GM23248 (cell line): ENCODE measurements around the gene TFAP2B. TPM values are rescaled to one million over a fixed set of nuclear protein-coding genes. Genes with fewer than 3 reads are reported as not detected.

Experiments
- DNase-seq: peaks from one replicate; pipeline ENCODE4 v3.0.0-alpha.2; 2015
- H2AFZ ChIP-seq: fragments of 200-600 bp; sonication (generic); 2 replicates; pipeline ENCODE4 v1.6.1; 2016; ENCODE audit warnings: antibody characterized with exemption
- H3F3A ChIP-seq: fragments of 200-600 bp; sonication (generic); 2 replicates; pipeline ENCODE4 v1.6.1; 2016; ENCODE audit warnings: mild to moderate bottlenecking, antibody characterized with exemption, mixed run types; ENCODE audit not compliant: insufficient read depth
- H3K27ac ChIP-seq: fragments of 200-600 bp; sonication (generic); 2 replicates; pipeline ENCODE4 v1.5.1; 2016; ENCODE audit warnings: mild to moderate bottlenecking
- H3K27me3 ChIP-seq: fragments of 200-600 bp; sonication (generic); replicated peaks from 2 replicates; pipeline ENCODE4 v1.6.1; 2016; ENCODE audit warnings: mild to moderate bottlenecking; ENCODE audit not compliant: insufficient read depth
- H3K36me3 ChIP-seq: fragments of 200-600 bp; sonication (generic); 2 replicates; pipeline ENCODE4 v1.6.1; 2016; ENCODE audit warnings: low read depth, mild to moderate bottlenecking
- H3K4me1 ChIP-seq: fragments of 200-600 bp; sonication (generic); 2 replicates; pipeline ENCODE4 v1.6.1; 2016; ENCODE audit warnings: mild to moderate bottlenecking; ENCODE audit not compliant: insufficient read depth
- H3K4me2 ChIP-seq: fragments of 200-600 bp; sonication (generic); one replicate; pipeline ENCODE4 v1.6.1; 2016; ENCODE audit warnings: mild to moderate bottlenecking; ENCODE audit not compliant: unreplicated experiment
- H3K4me3 ChIP-seq: fragments of 200-600 bp; sonication (generic); 2 replicates; pipeline ENCODE4 v1.5.1; 2016; ENCODE audit warnings: mild to moderate bottlenecking
- H3K79me2 ChIP-seq: fragments of 200-600 bp; sonication (generic); 2 replicates; pipeline ENCODE4 v1.6.1; 2016; ENCODE audit warnings: mild to moderate bottlenecking; ENCODE audit not compliant: insufficient read depth
- H3K9ac ChIP-seq: fragments of 200-600 bp; sonication (generic); 2 replicates; pipeline ENCODE4 v1.6.1; 2016; ENCODE audit warnings: mild to moderate bottlenecking
- H3K9me2 ChIP-seq: fragments of 200-600 bp; sonication (generic); 2 replicates; pipeline ENCODE4 v1.6.1; 2016; ENCODE audit warnings: mixed run types, mild to moderate bottlenecking, moderate library complexity; ENCODE audit not compliant: insufficient read depth
- H3K9me3 ChIP-seq: fragments of 200-600 bp; sonication (generic); one replicate; pipeline ENCODE4 v1.6.1; 2017; ENCODE audit warnings: low read depth
- H4K20me1 ChIP-seq: fragments of 200-600 bp; sonication (generic); 2 replicates; pipeline ENCODE4 v1.6.0; 2016; ENCODE audit not compliant: insufficient read depth
- EZH2 ChIP-seq: fragments of 200-600 bp; sonication (generic); IDR thresholded peaks from 2 replicates; pipeline ENCODE4 v1.6.1; 2018; ENCODE audit warnings: antibody characterized with exemption, mild to moderate bottlenecking; ENCODE audit not compliant: insufficient read depth, poor library complexity, severe bottlenecking
- EZH2phosphoT487 ChIP-seq: fragments of 200-600 bp; sonication (generic); IDR thresholded peaks from 2 replicates; pipeline ENCODE4 v1.6.1; 2018; ENCODE audit warnings: antibody characterized with exemption, moderate library complexity, mild to moderate bottlenecking, low read depth; ENCODE audit not compliant: insufficient read depth
- WGBS, 2 experiments: methylation state at CpG; one replicate each; pipeline ENCODE4 v1.1.6; 2015 to 2017; ENCODE audit warnings: low lambda C conversion rate in 2 of 2, low coverage in 1 of 2; ENCODE audit errors: missing lambda C conversion rate in 2 of 2; 5-methylcytosine and 5-hydroxymethylcytosine counted together
- in situ Hi-C: fragments of 300-500 bp; cut with MboI; formaldehyde crosslinking; loops from 2 replicates; pipeline ENCODE4 v1.15.0; 2020
- polyA plus RNA-seq: library from polyadenylated mRNA; unstranded; fragments of >200 nt; fragmentation: Nextera tagmentation; extraction: Ambion mirVana; gene quantifications from 2 replicates; pipeline ENCODE4 v1.2.1, GENCODE V29; 2016
- total RNA-seq: library from RNA; depleted of rRNA; stranded (reverse); fragments of >200 nt; shearing (Covaris generic); gene quantifications from 2 replicates; pipeline ENCODE4 v1.2.3, GENCODE V29; 2014

The TFAP2B gene
- total and polyA plus RNA-seq, 2 experiments from 2014 or later: not detected

GRCh38 chr6:50843842-50844241 is 25.2 kb downstream of the TFAP2B start:
- H3F3A ChIP-seq: no peaks in the 10 kb centered on the region
- no peak overlapping the region for H3K9ac ChIP-seq
- H3K4me2 ChIP-seq: no peak overlapping the region
- peaks cover 67% of the 10 kb centered on the region for H3K27me3 ChIP-seq
- no peak overlapping the region for H2AFZ ChIP-seq
- no peaks in the 10 kb centered on the region for H3K79me2 ChIP-seq
- TF ChIP-seq EZH2: no peak
- no peak for TF ChIP-seq EZH2phosphoT487
- H3K4me1 ChIP-seq: no peaks in the 10 kb centered on the region
- H3K4me3 ChIP-seq: no peak overlapping the region
- WGBS, 2 experiments: 3 to 4% methylated on average over 19 to 20 of the region's 20 CpGs
- in situ Hi-C loops: no loop called here
- no peaks in the 10 kb centered on the region for H3K9me3 ChIP-seq
- no peak for DNase-seq
- no peaks in the 10 kb centered on the region for H3K9me2 ChIP-seq
- no peaks in the 10 kb centered on the region for H4K20me1 ChIP-seq
- H3K27ac ChIP-seq: no peak overlapping the region
- H3K36me3 ChIP-seq: no peaks in the 10 kb centered on the region

GRCh38 chr6:50845499-50846143 is 26.9 kb downstream of the TFAP2B start:
- DNase-seq: no peak

DNA sequence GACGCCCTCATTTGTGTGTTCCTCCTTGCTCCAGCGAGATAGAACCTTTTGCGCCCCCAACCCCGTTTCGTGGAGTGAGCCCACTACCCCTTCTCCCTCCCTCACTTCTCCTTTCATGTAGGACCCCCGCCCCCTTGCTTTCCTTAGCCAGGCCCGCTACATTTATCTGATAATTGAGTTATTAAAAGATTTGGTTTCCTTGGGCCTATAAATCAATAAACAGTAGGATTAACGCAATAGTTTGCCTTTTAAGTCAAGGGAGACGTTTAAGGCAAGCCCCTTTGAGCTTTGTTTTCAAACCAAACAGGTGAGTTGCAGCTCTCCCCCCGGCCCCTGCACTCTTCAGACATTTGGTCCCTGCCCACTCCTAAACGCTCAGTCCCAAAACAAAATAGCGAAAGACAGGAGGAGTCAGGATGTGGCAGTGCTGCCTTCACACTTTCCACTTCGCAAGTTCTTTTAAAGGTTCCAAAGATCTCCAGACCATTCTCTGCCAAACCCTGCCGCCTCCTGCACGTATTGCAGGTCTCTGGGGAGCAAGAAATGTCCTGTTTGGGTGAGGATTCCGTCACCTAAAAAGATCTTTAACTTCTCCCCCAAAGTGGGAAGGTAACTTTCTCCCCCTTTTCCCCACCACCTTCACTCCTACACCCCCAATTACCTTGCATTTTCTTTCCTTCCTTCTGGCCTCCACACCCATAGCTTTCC is 27.6 kb downstream of the TFAP2B start:
- TF ChIP-seq EZH2phosphoT487 (no peak), EZH2 (no peak)
- no peak overlapping the region for H3K4me2 ChIP-seq
- no peaks in the 10 kb centered on the region for H3K79me2 ChIP-seq
- H3K4me1 ChIP-seq: no peaks in the 10 kb centered on the region
- in situ Hi-C loops: no loop called here
- H3F3A ChIP-seq: no peaks in the 10 kb centered on the region
- no peaks in the 10 kb centered on the region for H3K36me3 ChIP-seq
- H3K9ac ChIP-seq: no peak overlapping the region
- no peaks in the 10 kb centered on the region for H4K20me1 ChIP-seq
- H2AFZ ChIP-seq: no peak overlapping the region
- WGBS, 2 experiments: 6 to 7% methylated on average over 16 of the region's 16 CpGs
- H3K27me3 ChIP-seq: peaks cover 69% of the 10 kb centered on the region
- no peaks in the 10 kb centered on the region for H3K9me3 ChIP-seq
- no peak overlapping the region for H3K27ac ChIP-seq
- DNase-seq: no peak
- H3K9me2 ChIP-seq: no peaks in the 10 kb centered on the region
- no peak overlapping the region for H3K4me3 ChIP-seq

More at GRCh38 chr6:50845499-50846143, 26.9 kb downstream of the TFAP2B start:
- TF ChIP-seq EZH2phosphoT487: no peak
- TF ChIP-seq EZH2: no peak
- peaks cover 71% of the 10 kb centered on the region for H3K27me3 ChIP-seq
- WGBS, 2 experiments: 14 to 15% methylated on average over 40 to 44 of the region's 44 CpGs
- H3K4me2 ChIP-seq: no peak overlapping the region
- no peak overlapping the region for H2AFZ ChIP-seq
- no peaks in the 10 kb centered on the region for H3K4me1 ChIP-seq
- H3K4me3 ChIP-seq: no peak overlapping the region
- H3K27ac ChIP-seq: no peak overlapping the region
- H3K9me2 ChIP-seq: no peaks in the 10 kb centered on the region
- no peak overlapping the region for H3K9ac ChIP-seq
- in situ Hi-C loops: no loop called here
- H3F3A ChIP-seq: no peaks in the 10 kb centered on the region
- no peaks in the 10 kb centered on the region for H4K20me1 ChIP-seq
- no peaks in the 10 kb centered on the region for H3K79me2 ChIP-seq
- no peaks in the 10 kb centered on the region for H3K36me3 ChIP-seq
- H3K9me3 ChIP-seq: no peaks in the 10 kb centered on the region

GRCh38 chr6:50846852-50847155 is 28.1 kb downstream of the TFAP2B start:
- Histone ChIP-seq H3K9me3 (no peaks in the 10 kb centered on the region), H3K36me3 (no peaks in the 10 kb centered on the region), H3K27ac (no peak overlapping the region), H3K9ac (no peak overlapping the region), H3K4me2 (no peak overlapping the region), H3K27me3 (peaks cover 66% of the 10 kb centered on the region), H3F3A (no peaks in the 10 kb centered on the region), H3K4me3 (no peak overlapping the region), H3K9me2 (no peaks in the 10 kb centered on the region), H3K4me1 (no peaks in the 10 kb centered on the region), H2AFZ (no peak overlapping the region), H4K20me1 (no peaks in the 10 kb centered on the region), H3K79me2 (no peaks in the 10 kb centered on the region)
- WGBS, 2 experiments: 3 to 6% methylated on average over 8 of the region's 8 CpGs
- TF ChIP-seq EZH2phosphoT487 (no peak), EZH2 (no peak)
- no peak for DNase-seq
- in situ Hi-C loops: no loop called here
